Immature natural killer cell (primary cell): ENCODE data around the gene GABRD. TPM values are rescaled to one million over a fixed set of nuclear protein-coding genes. Genes with fewer than 3 reads are reported as not detected.
"Not testable (repeated sequence)": the region's sequence is repeated elsewhere in the genome, so short reads cannot be mapped to it uniquely, and the experiment has no call there.

Source experiments
- DNase-seq, 3 donors: peaks; one replicate each; pipeline ENCODE4 v3.0.0; 2022; ENCODE audit warnings: mixed read lengths in 1 of 3
- H3K27ac Mint-ChIP-seq, 6 donors: one replicate each; pipeline ENCODE4 v1.8.0; 2020; ENCODE audit warnings: mixed read lengths in 6 of 6, mild to moderate bottlenecking in 5 of 6, inconsistent platforms in 4 of 6, moderate library complexity in 3 of 6
- H3K27me3 Mint-ChIP-seq, 3 donors: one replicate each; pipeline ENCODE4 v1.8.0; 2020 to 2021; ENCODE audit warnings: low read depth in 3 of 3, mild to moderate bottlenecking in 3 of 3, mixed read lengths in 3 of 3, moderate library complexity in 3 of 3, inconsistent platforms in 1 of 3
- H3K36me3 Mint-ChIP-seq, 3 donors: one replicate each; pipeline ENCODE4 v1.8.0; 2020; ENCODE audit warnings: mixed read lengths in 3 of 3, inconsistent platforms in 2 of 3, mild to moderate bottlenecking in 2 of 3
- H3K4me1 Mint-ChIP-seq, 2 donors: one replicate each; pipeline ENCODE4 v1.8.0; 2020; ENCODE audit warnings: inconsistent platforms in 2 of 2, mild to moderate bottlenecking in 2 of 2, mixed read lengths in 2 of 2, moderate library complexity in 1 of 2
- H3K4me3 Mint-ChIP-seq, 5 donors: one replicate each; pipeline ENCODE4 v1.8.0; 2020; ENCODE audit warnings: mild to moderate bottlenecking in 5 of 5, mixed read lengths in 5 of 5, inconsistent platforms in 3 of 5, moderate library complexity in 3 of 5
- H3K9me3 Mint-ChIP-seq, 6 donors: one replicate each; pipeline ENCODE4 v1.8.0; 2020; ENCODE audit warnings: mild to moderate bottlenecking in 6 of 6, mixed read lengths in 6 of 6, inconsistent platforms in 4 of 6, moderate library complexity in 3 of 6
- polyA plus RNA-seq, 3 donors: library from polyadenylated mRNA; unstranded; fragments of 300-500 nt; fragmentation: Illumina TruSeq; gene quantifications; one replicate each; pipeline ENCODE4 v1.2.3, GENCODE V29; 2021

GABRD gene
- polyA plus RNA-seq, 3 donors from 2014 or later = not detected

DNA sequence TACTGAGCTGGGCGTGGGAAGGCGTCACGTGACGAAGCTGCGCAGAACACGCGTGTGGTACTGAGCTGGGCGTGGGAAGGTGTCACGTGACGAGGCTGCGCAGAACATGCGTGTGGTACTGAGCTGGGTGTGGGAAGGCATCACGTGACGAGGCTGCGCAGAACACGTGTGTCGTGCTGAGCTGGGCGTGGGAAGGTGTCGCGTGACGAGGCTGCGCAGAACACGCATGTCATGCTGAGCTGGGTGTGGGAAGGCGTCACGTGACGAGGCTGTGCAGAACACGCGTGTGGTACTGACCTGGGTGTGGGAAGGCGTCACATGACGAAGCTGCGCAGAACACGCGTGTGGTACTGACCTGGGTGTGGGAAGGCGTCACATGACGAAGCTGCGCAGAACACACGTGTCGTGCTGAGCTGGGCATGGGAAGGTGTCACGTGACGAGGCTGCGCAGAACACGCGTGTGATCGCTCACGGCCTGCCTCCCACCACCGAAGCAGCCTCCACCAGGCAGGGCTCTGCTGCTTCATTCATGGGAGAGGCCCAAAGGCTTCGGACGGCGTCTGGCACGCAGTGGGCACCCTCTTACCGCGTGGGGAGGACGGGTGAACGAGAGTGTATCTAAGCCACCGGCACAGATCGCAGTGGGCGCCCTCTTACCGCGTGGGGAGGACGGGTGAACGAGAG lies 39.5 kb upstream of the GABRD start:
- DNase-seq = no peak
- Mint-ChIP-seq H3K4me3 (no peak overlapping the region), H3K27me3 (peaks cover 1 to 8% (median 2%) of the 10 kb centered on the region in 3 donors), H3K36me3 (no peaks in the 10 kb centered on the region), H3K4me1 (no peaks in the 10 kb centered on the region), H3K9me3 (peaks cover 0 to 2% (median 0%) of the 10 kb centered on the region in 6 donors), H3K27ac (no peak overlapping the region)

DNA sequence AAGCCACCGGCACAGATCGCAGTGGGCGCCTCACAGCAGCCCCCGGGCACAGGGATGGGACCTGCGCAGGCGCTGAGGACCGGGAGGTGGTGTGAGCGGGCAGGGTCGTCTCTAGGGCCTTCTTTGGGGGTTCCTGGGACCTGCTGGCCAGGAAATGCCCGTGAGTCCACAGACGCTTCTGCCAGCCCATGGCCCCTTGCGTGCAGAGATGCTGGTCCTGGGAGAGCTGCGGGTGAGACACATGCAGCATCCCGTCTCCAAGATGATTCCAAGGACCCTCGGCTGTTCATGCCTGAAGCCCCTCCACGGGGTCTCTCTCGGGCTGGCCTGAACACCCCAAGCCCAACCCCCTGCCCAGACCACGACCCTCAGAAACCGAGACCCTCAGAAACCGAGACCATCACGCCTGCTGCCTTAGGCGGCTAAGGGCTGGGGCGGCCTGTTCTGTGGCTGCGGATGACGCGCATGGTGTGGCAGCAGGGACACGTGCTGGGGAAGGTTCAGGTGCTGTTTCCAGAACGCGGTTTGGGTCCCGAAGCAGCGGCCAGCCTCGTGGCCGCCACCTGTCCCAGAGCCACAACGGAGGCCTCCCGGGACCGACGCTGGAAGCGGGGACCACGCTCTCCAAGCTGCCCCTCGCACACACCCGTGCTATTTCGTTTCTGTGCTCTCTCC lies 38.5 kb upstream of the GABRD start:
- DNase-seq = no peak
- Mint-ChIP-seq H3K27ac (no peak overlapping the region), H3K36me3 (no peaks in the 10 kb centered on the region), H3K9me3 (peaks cover 0 to 2% (median 0%) of the 10 kb centered on the region in 6 donors), H3K4me3 (no peak overlapping the region), H3K4me1 (no peaks in the 10 kb centered on the region), H3K27me3 (peaks cover 2 to 7% (median 3%) of the 10 kb centered on the region in 3 donors)

DNA sequence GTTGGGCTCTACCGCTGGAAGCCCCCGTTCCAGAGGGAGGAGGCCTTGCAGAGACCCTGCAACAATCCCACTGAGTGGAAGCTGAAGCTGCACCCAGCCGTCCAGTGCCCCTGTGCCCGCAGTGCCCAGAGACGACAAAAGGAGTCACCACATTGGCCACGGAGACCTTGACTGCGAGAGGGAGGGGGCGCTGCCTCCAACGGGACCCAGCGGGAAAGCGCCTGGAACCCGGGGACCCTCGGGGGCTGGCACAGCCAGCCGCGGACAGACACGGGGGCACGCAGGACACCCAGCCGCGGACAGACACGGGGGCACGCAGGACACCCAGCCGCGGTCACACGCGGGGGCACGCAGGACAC lies 38.0 kb upstream of the GABRD start:
- Mint-ChIP-seq H3K4me3 (no peak overlapping the region), H3K27me3 (peaks cover 2 to 7% (median 3%) of the 10 kb centered on the region in 3 donors), H3K36me3 (no peaks in the 10 kb centered on the region), H3K27ac (no peak overlapping the region), H3K4me1 (no peaks in the 10 kb centered on the region), H3K9me3 (peaks cover 0 to 2% (median 0%) of the 10 kb centered on the region in 6 donors)
- DNase-seq = no peak

DNA sequence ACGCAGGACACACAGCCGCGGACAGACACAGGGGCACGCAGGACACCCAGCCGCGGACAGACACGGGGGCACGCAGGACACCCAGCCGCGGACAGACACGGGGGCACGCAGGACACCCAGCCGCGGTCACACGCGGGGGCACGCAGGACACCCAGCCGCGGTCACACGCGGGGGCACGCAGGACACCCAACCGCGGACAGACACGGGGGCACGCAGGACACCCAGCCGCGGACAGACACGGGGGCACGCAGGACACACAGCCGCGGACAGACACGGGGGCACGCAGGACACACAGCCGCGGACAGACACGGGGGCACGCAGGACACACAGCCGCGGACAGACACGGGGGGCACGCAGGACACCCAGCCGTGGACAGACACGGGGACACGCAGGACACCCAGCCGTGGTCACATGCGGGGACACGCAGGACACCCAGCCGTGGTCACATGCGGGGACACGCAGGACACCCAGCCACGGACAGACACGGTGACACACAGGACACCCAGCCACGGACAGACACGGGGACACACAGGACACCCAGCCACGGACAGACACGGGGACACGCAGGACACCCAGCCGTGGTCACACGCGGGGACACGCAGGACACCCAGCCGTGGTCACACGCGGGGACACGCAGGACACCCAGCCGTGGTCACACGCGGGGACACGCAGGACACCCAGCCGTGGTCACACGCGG lies 37.4 kb upstream of the GABRD start:
- H3K27ac Mint-ChIP-seq, H3K36me3 Mint-ChIP-seq, DNase-seq, H3K4me1 Mint-ChIP-seq, H3K4me3 Mint-ChIP-seq, H3K27me3 Mint-ChIP-seq, H3K9me3 Mint-ChIP-seq: not testable (repeated sequence)

DNA sequence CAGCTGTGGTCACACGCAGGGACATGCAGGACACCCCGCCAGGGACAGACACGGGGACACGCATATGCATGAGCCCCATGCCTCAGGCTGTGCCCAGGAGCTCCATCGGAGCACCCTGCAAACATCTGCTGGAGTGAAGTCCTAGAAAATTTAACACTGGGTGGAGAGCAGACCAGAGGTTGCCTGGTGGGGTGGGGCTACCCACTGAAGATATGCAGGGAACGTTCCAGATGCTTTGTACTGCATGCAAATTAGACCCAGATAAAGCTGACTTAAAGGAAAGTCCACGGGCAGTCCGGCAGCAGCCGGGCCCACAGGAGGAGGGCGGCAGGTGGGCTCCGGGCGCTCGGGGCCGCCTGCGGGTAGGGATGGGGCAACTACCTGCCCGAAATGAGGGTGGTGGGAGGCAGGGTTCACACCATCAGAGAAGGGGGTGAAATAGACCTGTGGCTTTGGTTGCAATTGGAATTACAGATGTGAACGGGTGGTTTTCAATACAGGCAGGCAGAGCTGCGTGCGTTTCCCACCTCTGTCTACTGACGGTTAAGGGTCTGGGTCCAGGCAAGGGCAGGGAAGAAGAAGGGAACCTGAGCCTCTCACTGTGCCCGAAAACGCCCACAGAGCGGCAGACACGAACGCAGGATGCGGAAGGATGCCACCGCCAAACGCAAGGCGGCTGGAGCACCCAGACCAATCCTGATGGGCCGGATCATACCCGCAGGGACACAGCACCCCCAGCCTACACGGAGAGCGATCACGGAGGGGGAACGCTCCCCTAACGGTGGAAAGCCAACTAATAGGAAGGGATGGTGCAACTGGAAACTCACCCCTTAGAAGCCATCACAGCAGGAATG lies 36.5 kb upstream of the GABRD start:
- DNase-seq = no peak
- H3K36me3 Mint-ChIP-seq = no peaks in the 10 kb centered on the region
- H3K9me3 Mint-ChIP-seq = peaks cover 0 to 2% (median 0%) of the 10 kb centered on the region in 6 donors
- H3K4me3 Mint-ChIP-seq = no peak overlapping the region
- H3K4me1 Mint-ChIP-seq = no peaks in the 10 kb centered on the region
- no peak overlapping the region for H3K27ac Mint-ChIP-seq
- H3K27me3 Mint-ChIP-seq = peaks cover 1 to 7% (median 2%) of the 10 kb centered on the region in 3 donors

DNA sequence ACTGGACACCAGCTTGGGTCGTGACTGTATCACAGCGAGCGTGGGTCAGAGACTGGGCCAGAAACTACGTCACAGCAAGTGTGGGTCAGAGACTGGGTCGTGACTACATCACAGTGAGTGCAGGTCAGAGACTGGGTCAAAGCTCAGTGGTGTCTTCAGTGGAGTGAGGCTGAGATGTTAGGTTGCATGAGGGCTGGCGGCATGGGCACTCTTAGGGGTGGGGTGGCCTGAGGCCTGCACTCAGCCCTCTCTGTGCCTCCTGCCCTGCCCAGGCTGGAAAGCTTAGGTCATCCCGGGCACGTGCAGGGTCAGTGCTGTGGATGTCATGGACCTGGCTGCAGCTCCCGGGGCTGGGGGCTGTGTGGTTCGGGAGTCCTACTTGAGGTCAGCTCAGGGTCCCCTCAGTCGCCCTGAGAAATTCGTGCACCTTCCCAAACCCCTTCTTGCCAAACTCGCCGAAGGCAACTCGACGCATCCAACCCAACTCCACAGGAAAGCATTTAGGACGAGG lies 34.5 kb upstream of the GABRD start:
- no peaks in the 10 kb centered on the region for H3K4me1 Mint-ChIP-seq
- no peak overlapping the region for H3K27ac Mint-ChIP-seq
- H3K9me3 Mint-ChIP-seq = no peaks in the 10 kb centered on the region
- H3K4me3 Mint-ChIP-seq = no peak overlapping the region
- no peaks in the 10 kb centered on the region for H3K36me3 Mint-ChIP-seq
- no peak for DNase-seq
- peaks cover 1 to 6% (median 1%) of the 10 kb centered on the region in 3 donors for H3K27me3 Mint-ChIP-seq

DNA sequence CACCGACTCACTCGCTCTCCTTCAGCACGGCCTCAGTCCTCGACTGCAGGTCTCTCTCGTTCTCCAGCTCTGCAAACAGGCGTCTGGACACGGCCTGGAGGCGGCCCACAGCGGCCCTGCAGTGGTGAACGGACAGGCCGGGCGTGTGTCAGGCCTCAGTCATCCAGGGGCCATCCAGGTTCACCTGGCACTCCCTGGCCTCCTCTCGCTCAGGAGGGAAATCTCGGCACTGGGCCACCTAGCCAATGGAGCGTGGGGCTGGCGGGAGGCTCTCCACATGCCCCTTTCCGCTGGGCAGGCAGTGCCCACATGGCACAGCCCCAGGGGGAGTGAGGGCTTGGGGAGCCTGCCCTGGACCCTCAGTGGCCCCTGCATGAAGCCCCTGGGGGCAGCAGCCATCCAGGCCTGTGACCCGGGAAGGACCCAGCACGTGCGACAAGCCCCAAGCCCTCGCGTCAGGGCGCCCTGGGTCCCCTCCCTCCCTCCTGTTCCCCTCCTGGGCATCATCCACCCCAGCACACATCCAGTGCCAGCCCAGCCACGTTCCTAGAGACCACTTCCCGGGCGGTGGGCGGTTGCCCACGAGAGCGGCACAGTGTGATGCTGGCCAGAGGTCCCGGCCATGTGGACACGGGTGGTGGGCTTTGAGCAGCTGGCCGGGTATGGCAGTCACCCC lies 33.6 kb upstream of the GABRD start:
- Mint-ChIP-seq H3K27ac (no peak overlapping the region), H3K4me3 (no peak overlapping the region), H3K4me1 (no peaks in the 10 kb centered on the region), H3K36me3 (no peaks in the 10 kb centered on the region), H3K27me3 (peaks cover 0 to 6% (median 2%) of the 10 kb centered on the region in 3 donors), H3K9me3 (no peaks in the 10 kb centered on the region)
- DNase-seq = no peak

DNA sequence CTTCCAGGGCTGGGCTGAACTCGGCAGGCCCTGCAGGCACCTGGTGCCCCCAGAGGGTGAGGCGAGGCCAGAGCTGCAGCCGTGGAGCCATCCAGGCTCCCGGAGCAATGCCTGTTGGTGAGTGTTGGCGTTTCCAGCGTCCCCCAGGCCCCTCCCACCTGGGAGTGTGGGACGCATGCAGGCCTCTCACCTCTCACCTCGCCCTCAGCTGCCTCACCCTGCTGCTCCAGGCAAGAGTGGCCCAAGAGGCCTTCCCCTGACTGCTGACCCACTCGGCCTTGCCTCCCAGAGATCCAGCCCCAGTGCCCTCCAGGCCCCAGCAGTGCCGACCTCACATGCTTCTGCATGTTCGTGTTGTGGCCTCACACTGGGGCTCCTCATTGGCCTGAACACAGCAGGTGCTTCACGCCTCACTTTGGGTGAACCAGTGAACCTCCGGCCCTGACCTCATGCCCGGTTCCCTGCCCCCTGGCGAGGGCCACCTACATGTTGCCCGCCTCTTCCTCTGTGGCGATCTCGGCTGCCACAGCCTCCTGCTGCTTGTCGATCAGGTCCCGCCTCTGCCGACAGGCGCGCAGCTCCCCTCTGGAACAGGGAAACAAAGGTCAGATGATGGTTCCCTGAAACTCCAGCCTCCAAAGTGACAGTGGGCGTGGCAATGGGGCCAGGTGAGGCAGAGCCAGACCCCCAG lies 32.5 kb upstream of the GABRD start:
- DNase-seq = no peak
- Mint-ChIP-seq H3K4me1 (no peaks in the 10 kb centered on the region), H3K27me3 (peaks cover 0 to 6% (median 5%) of the 10 kb centered on the region in 3 donors), H3K27ac (no peak overlapping the region), H3K4me3 (no peak overlapping the region), H3K36me3 (no peaks in the 10 kb centered on the region), H3K9me3 (no peaks in the 10 kb centered on the region)

DNA sequence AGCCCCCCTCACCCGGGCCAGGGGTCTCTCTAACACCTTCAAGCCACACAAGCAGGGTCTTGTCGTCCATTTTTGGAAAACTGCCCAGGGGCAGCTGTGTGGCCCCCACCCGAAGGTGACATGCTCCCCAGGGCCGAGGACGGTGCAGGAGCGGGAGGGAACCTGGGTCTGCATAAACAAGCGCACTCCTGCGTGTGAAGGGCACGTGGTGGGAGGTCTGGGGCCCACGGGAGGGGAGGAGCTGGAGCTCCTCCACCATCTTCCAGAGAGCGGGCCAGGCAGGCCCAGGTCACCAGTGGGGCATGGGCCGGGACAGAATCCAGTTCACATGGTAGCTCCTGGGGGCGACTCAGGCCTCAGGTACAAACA lies 32.0 kb upstream of the GABRD start:
- H3K36me3 Mint-ChIP-seq = no peaks in the 10 kb centered on the region
- no peak overlapping the region for H3K4me3 Mint-ChIP-seq
- no peaks in the 10 kb centered on the region for H3K4me1 Mint-ChIP-seq
- H3K27me3 Mint-ChIP-seq = peaks cover 0 to 6% (median 5%) of the 10 kb centered on the region in 3 donors
- H3K9me3 Mint-ChIP-seq = no peaks in the 10 kb centered on the region
- no peak for DNase-seq
- H3K27ac Mint-ChIP-seq = no peak overlapping the region

DNA sequence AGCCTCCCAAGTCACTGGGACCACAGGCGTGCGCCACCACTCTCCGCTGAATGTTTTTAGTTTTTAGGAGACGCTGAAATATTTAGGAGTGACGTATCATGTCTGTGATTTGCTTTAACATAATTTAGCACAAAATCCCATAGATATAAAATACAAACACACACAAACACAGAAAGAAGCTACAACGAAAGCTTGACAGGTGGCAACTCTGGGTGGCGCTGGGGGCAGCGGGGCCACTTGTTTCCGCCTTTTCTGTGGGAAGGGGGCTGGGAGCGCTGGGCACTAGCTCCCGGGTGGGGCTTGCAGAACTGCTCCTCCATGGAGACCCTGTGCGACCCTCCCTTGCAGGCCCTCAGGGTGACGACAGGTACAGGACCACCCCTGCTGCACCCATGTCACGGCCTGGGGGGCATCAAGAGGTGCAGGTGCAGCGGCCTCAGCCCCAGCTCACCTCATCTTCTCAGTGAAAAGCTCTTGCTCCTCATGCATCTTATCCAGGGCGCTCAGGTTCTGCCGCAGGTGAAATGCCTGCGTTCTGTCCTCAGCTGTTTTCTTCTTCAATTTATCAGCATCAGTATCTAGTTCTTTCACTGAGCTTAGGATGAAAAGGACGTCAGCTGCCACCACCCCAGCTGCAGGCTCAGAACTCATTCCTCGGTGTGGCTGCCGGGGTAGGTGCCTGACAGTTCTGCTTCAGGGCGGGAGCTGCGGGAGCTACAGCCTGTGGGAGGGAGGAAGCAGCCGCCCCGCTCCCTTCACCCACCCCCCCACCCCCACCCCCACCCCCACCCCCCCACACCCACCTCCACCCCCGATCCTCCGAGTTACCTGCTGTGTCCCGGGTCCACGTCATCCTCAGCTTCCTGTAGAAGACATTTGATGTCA lies 30.8 kb upstream of the GABRD start:
- Mint-ChIP-seq H3K4me1 (no peaks in the 10 kb centered on the region), H3K36me3 (no peaks in the 10 kb centered on the region), H3K27me3 (peaks cover 0 to 6% (median 5%) of the 10 kb centered on the region in 3 donors), H3K4me3 (no peak overlapping the region), H3K9me3 (no peaks in the 10 kb centered on the region), H3K27ac (no peak overlapping the region)
- DNase-seq = no peak

DNA sequence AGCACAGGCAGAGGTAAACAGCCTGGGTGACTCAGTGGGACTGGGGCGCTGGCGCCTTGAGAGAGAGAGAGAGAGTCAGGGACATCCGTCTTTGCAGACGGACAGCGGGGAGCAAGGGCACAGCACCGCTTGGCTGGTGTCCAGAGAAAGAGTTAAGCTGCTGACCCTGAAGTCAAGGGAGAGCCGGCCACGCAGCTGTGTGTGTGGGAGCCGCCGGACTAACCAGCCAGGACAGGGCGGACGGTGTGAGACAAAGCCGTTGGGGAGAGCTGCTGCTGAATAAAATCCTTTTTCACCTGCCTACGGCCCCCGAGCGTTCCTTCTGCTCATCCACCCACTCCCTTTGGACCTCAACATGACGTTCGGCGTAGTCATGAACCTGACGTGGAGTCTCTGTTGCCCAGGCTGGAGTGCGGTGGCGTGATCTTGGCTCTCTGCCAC lies 30.0 kb upstream of the GABRD start:
- Mint-ChIP-seq H3K9me3 (no peaks in the 10 kb centered on the region), H3K27ac (no peak overlapping the region), H3K27me3 (peaks cover 0 to 6% (median 5%) of the 10 kb centered on the region in 3 donors), H3K36me3 (no peaks in the 10 kb centered on the region), H3K4me3 (no peak overlapping the region), H3K4me1 (no peaks in the 10 kb centered on the region)
- DNase-seq = no peak

DNA sequence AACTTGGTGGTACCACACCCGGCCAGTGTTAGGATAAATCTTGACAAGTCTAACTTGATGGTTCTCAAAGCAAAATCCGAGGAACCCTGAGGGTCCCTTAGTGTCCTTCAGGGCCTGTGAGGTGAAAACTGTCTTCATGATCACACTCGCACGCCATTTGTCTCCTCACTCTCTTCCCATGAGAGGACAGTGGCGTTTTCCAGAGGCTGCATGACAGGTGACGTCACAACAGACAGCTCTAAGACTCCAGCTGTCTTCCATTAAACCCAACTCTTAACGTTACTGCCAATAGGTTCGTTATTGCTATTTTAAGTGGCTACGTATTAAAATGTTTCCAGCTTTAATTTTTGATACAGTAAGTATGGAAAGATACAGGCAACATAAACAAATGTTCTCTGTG lies 29.4 kb upstream of the GABRD start:
- H3K27me3 Mint-ChIP-seq = peaks cover 3 to 10% (median 3%) of the 10 kb centered on the region in 3 donors
- DNase-seq = no peak
- no peak overlapping the region for H3K4me3 Mint-ChIP-seq
- H3K27ac Mint-ChIP-seq = no peak overlapping the region
- no peaks in the 10 kb centered on the region for H3K4me1 Mint-ChIP-seq
- H3K36me3 Mint-ChIP-seq = no peaks in the 10 kb centered on the region
- H3K9me3 Mint-ChIP-seq = no peaks in the 10 kb centered on the region
